Body of pancreas (tissue), 4 donors: ENCODE data around the gene KCNJ6.

Experiments used
- POLR2A ChIP-seq, 3 donors: fragments of 450-650 bp; IDR thresholded peaks; one replicate each; pipeline ENCODE4 v1.6.1; 2016; ENCODE audit warnings: antibody characterized with exemption in 3 of 3, mild to moderate bottlenecking in 2 of 3
- TF ChIP-seq, protein P1 (sequence below), 7 experiments: fragments of 450-650 bp in 4 of 7; fragments of 200-600 bp in 3 of 7; sonication (generic) in 3 of 7; IDR thresholded peaks; one replicate each; pipeline ENCODE4 v1.5.1; 2016 to 2019; ENCODE audit warnings: antibody characterized with exemption in 7 of 7

DNA sequence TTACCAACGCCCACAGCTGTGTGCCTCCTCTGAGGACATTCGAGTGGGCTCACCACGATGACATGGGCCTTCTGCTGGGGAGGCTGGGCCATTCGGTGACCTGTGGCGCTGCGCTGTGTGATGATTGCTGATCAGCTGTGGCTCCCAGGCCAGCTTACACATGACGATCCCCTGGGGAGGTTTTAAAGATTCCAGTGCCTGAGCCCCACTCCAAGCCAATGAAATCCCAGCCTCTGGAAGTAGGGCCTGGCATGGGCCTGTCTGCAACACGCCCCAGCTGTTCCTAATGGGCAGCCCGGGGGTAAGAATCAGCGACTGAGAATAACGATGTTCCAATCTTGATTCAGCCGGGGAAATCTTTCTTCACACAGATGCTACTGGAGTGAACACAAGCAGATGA, 153.7 kb downstream of the KCNJ6 start:
- TF ChIP-seq, protein P1, sequence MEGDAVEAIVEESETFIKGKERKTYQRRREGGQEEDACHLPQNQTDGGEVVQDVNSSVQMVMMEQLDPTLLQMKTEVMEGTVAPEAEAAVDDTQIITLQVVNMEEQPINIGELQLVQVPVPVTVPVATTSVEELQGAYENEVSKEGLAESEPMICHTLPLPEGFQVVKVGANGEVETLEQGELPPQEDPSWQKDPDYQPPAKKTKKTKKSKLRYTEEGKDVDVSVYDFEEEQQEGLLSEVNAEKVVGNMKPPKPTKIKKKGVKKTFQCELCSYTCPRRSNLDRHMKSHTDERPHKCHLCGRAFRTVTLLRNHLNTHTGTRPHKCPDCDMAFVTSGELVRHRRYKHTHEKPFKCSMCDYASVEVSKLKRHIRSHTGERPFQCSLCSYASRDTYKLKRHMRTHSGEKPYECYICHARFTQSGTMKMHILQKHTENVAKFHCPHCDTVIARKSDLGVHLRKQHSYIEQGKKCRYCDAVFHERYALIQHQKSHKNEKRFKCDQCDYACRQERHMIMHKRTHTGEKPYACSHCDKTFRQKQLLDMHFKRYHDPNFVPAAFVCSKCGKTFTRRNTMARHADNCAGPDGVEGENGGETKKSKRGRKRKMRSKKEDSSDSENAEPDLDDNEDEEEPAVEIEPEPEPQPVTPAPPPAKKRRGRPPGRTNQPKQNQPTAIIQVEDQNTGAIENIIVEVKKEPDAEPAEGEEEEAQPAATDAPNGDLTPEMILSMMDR (IDR thresholded peaks at IDR 0.05) = no peak
- no peak for TF ChIP-seq POLR2A (IDR thresholded peaks at IDR 0.05)
